EL (cell line): ENCODE data around the gene TMEM218.
"Not testable (repeated sequence)": the region's sequence is repeated elsewhere in the genome, so short reads cannot be mapped to it uniquely, and the experiment has no call there.

Source experiments
- DNase-seq: peaks from one replicate; pipeline ENCODE4 v3.0.0-alpha.2; 2016

TMEM218 gene

DNA sequence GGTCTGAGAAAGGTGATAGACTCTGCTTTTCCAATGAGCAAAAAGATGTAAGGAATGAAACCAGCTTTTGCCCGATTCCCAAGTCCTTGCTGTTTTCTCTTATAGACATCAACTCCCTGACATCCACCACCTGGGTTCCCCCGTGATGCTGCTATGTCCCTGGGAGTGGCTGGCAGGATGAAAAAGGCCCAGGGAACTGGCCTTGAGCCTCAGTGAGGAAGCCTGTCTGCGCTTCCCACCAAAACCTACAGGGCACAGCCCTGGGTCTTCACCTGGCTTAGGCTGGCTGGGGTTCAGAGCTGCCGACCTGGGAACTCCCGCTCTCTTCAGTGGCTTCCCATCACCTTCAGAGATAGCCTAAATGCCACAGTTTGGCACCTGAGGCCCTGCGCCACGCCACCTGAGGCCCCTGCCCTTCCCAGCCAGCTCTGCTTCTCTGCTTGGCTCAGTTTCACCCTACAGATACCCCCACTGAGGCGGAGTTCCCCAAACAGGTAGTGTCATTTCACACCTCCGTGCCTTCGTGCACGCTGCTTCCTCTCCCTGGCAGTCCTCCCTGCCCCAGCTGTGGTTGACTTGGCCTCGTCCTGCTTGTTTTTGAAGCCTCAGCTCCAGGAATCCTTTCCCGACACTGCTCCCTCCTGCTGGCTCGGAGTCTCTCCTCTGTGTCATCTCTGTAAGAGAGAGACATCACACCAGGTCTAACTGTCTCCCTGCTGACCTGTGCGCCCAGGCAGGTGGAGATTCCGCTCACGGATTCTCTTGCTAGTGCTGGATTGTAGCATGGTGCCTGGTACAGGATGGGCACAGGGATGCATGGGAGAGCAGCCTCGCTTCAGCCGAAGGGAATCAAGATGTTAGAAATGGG, 37.6 kb downstream of the TMEM218 start:
- DNase-seq = no peak

DNA sequence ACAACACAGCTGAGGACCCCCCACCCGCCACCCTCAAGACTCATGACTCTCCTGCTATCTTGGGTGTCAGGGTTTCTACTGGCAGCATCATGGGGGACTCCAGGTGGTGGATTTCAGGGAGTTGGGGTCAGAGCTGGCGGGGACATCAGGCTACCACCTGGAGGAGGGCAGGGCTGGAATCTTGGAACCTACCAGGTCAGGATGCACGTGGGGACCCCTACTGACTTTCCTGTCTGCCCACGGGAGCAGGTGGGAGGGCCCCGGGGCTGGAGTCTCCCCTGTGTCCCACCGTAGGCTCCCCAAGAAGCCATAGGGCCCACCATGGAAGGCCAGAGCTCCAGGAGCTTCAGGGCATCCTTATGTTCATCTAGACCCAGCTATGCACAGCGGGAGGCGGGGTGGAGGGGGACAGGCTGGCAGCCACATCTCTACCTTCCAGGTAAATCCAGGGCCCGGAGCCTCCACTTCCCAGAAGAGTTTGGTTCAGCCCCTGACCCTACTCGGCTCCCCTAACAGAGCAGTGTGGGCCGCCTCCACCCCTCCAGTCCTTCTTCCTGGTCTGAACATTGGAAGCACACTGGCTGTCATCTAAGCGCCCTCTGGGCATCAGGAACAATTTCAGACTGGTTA, 38.4 kb downstream of the TMEM218 start:
- no peak for DNase-seq

GRCh38 chr11:125072218-125072960, 39.0 kb downstream of the TMEM218 start:
- DNase-seq = no peak

GRCh38 chr11:125071846-125072217, 39.6 kb downstream of the TMEM218 start:
- no peak for DNase-seq

- DNase-seq = peak; percentile 40
These were observed 40.0 kb downstream of the TMEM218 start for GRCh38 chr11:125071435-125071834.

DNA sequence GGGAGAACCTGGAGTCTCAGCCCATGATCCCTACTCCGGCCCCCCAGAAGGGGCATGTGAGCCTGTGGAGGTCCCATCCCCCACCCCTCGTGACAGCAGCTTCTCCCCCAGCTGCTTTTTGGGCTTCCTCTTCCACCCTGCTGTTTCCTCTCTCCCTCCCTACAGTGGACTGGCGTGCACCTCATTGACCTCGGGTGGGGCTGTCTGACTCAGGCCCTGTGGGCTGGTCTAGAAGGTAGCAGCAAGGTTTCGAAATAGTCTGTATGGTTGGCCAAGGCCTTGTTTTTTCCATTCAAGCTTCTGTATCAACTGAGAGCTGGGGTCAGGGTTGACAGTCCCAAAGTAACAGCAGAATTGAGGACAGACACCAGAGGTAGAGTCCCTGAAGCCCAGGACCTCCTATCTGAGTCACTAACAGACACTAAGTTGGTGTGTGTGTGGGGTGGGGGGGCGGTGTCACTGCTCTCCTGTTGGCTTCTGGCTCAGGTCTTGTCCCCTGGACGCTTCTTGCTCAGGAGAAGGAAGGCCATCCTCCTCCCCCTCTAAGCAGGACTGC, 40.6 kb downstream of the TMEM218 start:
- peak; percentile 80 for DNase-seq

DNA sequence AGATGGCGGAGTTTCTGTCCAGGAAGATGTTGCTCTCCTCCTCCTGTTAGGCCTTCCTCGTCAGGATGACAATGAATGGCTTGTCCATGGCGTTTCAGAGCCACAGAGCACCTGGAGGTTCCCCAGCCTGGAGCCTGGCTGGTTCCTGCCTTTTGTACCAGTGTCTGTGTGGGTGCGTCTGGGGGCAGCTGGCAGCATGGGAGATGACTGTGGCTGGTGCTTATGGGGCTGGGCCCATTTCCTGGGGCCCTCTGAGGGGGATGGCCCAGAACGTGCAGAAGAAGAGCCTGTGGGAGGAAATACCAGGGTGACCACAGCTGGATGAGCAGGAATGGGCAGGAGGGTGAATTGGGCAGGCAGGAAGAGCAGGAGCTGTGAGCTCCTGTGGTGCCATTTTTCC, 41.6 kb downstream of the TMEM218 start:
- DNase-seq = peak; percentile 69

DNA sequence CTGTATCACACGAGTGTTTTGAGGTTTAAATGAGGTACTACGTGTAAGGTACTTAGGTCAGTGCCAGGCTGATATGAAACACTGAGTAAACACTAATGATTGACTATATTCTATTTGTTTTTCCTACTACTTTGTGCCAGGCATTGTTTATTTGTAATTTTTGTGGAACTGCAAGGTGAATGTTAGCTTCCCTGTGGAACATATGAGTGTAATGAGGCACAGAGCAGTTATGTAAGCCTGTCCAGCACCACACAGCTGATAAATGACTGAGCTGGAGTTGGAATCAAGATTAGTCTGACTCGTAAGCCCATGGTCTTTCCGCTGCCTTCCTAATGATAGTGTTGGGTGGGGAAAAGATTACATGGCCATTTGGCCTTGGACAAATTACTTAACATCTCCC, 42.4 kb downstream of the TMEM218 start:
- DNase-seq = no peak

GRCh38 chr11:125068368-125068767, 43.1 kb downstream of the TMEM218 start:
- no peak for DNase-seq

DNA sequence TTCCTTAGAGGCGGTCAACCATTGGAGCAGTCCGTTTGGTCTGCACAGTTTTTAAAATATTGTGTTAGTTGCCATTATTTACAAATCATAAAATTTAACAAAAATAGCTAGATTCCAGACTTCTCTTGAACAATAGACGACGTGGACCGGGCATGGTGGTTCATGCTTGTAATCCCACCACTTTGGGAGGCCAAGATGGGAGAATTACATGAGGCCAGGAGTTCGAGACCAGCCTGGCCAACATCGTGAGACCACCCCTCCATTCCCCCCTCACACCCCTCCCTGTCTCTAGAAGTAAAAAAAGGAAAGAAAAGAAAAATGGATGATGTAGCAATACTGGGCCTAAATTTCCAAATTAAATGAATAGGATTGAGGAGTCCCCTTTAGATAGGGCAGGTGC, 47.4 kb downstream of the TMEM218 start:
- DNase-seq = no peak

- DNase-seq = peak; percentile 21
These were observed 47.9 kb downstream of the TMEM218 start for GRCh38 chr11:125063429-125064043.

DNA sequence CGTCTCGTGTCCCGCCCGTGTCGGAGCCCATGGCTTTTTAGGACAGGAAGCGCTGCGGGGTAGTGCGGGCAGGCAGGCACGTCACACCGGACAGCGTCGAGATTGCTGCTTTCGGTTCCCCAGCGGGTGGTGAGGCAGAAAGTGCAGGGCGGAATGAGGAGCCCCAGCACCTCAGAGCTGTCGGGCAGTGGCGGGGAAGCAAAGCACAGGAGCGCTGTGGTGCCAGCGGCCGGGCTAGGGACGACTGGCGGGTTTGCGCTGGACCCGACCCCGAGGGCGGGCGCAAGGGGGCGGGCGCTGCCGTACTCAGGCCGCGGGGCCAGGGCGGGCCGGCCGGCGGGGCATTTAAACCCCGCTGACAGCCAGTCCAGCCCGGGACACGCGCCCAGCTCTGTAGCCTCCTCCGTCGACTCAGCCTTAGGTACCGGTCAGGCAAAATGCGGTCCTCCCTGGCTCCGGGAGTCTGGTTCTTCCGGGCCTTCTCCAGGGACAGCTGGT, 48.4 kb downstream of the TMEM218 start, which contains the start of gene SLC37A2:
SLC37A2 (plus strand) TSS at position 375 of the 498 bp plus-strand sequence; CDS start at position 438, 63 bp downstream.
- DNase-seq = peak; percentile 78

DNA sequence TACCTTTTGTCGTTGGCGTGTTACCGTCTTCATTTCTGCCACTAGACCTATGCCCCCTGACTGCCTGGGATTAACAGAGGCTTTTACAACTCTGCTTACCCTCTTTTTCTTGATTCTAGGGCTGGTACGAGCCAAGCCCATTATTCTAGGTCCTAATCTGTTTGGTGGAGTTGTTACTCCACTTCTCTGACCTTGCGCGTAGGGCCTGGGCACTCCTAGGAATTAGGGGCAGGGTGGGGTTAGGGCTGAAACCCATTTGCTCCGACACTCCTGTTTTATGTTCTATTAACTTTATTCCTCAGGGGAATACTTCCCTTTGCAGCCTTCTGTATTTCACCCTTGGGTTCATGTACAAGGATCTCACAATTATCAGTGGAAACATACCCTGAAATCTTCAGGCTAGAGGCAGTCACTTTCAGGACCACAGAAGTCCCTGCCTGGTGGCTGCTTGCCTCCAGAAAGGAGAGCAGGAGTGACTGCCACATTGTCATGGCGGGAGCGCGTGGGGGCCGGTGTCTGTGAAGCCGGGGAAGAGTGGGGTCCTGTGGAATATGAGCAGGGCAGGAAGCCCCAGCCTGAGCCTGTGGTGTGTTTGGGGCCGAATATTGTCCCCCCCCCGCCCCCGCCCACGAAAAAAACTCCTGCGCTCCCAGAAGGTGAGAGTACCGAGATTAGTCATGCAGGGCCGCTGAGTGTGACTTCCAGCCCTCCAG, 49.1 kb downstream of the TMEM218 start:
- DNase-seq = no peak

GRCh38 chr11:125061281-125061680, 50.1 kb downstream of the TMEM218 start:
- no peak for DNase-seq

GRCh38 chr11:125057693-125058016, 53.8 kb downstream of the TMEM218 start:
- DNase-seq = no peak

DNA sequence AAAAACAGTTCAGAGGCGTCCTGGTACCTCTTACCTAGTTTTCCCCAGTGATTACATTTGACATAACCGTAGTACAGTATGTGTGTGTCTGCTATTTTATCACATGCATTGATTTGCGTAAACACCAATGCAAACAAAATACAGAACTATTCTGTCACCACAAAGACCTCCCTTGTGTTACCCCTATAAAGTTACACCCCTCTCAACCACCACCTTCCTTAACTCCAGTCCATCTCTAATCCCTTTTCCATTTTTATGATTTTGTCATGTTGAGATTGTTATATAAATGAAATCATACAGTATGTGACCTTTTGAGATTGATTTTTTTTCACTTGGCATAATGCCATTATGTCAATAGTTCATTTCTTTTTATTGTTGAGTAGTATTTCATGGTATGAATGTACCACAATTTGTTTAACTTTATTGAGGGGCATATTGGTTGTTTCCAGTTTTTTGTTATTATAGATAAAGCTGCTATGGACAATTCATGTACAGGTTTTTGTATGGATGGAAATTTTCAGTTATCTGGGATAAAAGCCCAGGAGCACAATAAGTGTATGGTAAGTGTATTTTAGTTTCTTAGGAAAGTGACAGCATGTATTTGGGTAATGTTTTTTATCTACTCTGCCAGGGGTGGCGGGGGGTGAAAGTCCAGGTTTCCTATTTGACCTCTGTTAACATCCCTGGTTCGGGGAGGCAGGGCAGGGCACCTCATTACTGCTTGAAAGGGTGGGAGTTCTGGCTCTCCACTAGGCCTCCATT, 54.3 kb downstream of the TMEM218 start:
- DNase-seq = no peak

DNA sequence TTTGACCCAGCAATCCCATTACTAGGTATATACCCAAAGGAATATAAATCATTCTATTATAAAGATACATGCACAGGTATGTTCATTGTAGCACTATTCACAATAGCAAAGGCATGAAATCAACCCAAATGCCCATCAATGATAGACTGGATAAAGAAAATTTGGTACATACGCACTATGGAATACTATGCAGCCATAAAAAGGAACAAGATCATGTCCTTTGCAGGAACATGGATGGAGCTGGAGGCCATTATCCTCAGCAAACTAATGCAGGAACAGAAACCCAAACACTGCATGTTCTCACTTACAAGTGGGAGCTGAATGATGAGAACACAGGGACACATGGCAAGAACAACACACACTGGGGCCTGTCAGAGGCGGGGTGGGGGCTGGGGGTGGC, 55.3 kb downstream of the TMEM218 start:
- not testable (repeated sequence) for DNase-seq

GRCh38 chr11:125055107-125055715, 56.2 kb downstream of the TMEM218 start:
- no peak for DNase-seq

DNA sequence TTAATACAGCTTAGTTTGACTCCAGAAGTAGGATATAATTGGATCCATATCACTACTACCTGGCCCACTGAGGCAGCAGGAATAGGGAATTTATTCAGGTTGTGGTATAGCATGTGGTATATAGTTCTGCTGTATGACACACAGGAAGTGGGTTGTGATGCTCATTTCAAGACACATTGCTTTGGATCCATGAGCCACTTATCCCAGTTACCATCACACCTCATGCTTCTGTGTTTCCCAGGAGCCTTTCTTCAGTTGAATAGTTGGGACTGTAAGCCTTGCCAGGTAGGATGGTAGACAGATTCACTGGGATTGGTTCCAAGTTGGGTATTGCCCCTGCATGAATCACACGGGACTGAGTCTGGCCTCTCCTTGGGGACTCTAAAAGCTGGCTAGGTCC, 58.3 kb downstream of the TMEM218 start:
- peak; percentile 10 for DNase-seq

DNA sequence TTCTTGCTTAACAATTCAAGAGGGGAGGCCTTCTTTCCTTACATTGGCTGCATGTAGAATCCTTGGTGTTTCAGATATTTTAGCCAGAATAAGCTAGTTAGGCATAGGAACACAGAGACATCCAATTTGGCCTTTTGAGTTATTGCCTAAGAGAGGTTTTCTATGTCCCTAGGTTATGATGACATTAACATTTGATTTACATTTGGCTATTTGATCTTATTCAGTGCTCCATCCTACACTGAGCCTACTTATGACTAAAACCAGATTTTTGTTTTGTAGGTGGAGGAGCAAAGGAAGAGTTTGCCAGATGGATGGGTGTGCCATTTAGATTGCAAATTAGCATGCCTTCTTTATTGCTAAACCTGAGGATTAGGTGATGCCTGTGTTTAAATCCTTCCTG, 59.4 kb downstream of the TMEM218 start:
- no peak for DNase-seq
